Measurements from ENCODE around the gene FN1.

FN1 gene

GRCh38 chr2:215382480-215382879 lies 53.4 kb downstream of the FN1 start:
- DNase-seq (ENCODE audit: low read depth in 2 of 2), result no peak

- DNase-seq (ENCODE audit: low read depth in 2 of 2), result no peak
Observed at GRCh38 chr2:215382011-215382410, 53.9 kb downstream of the FN1 start.

- DNase-seq (ENCODE audit: low read depth in 2 of 2), result no peak
Observed at GRCh38 chr2:215380699-215381098, 55.2 kb downstream of the FN1 start.

GRCh38 chr2:215379948-215380347 lies 55.9 kb downstream of the FN1 start:
- DNase-seq (ENCODE audit: low read depth in 2 of 2), result no peak

- DNase-seq (ENCODE audit: low read depth in 2 of 2), result no peak
Observed at GRCh38 chr2:215379039-215379438, 56.8 kb downstream of the FN1 start.

- DNase-seq (ENCODE audit: low read depth in 2 of 2), result no peak
Observed at GRCh38 chr2:215378045-215378444, 57.8 kb downstream of the FN1 start.

- no peak for DNase-seq (ENCODE audit: low read depth in 2 of 2)
Observed at GRCh38 chr2:215377283-215377682, 58.6 kb downstream of the FN1 start.

GRCh38 chr2:215376103-215376780 lies 59.6 kb downstream of the FN1 start:
- DNase-seq (ENCODE audit: low read depth in 2 of 2), result no peak

GRCh38 chr2:215375467-215375830 lies 60.4 kb downstream of the FN1 start:
- no peak for DNase-seq (ENCODE audit: low read depth in 2 of 2)

- DNase-seq (ENCODE audit: low read depth in 2 of 2), result no peak
Observed at GRCh38 chr2:215374642-215375466, 61.0 kb downstream of the FN1 start.

- DNase-seq (ENCODE audit: low read depth in 2 of 2), result no peak
Observed at GRCh38 chr2:215374002-215374401, 61.9 kb downstream of the FN1 start.

GRCh38 chr2:215372968-215373649 lies 62.8 kb downstream of the FN1 start:
- no peak for DNase-seq (ENCODE audit: low read depth in 2 of 2)

GRCh38 chr2:215371915-215372897 lies 63.7 kb downstream of the FN1 start:
- DNase-seq (ENCODE audit: low read depth in 2 of 2), result no peak

GRCh38 chr2:215370112-215370965 lies 65.5 kb downstream of the FN1 start:
- DNase-seq (ENCODE audit: low read depth in 2 of 2), result no peak

- no peak for DNase-seq (ENCODE audit: low read depth in 2 of 2)
Observed at GRCh38 chr2:215369181-215369760, 66.6 kb downstream of the FN1 start.

- no peak for DNase-seq (ENCODE audit: low read depth in 2 of 2)
Observed at GRCh38 chr2:215368493-215368809, 67.4 kb downstream of the FN1 start.

- DNase-seq (ENCODE audit: low read depth in 2 of 2), result no peak
Observed at GRCh38 chr2:215367662-215368492, 68.0 kb downstream of the FN1 start.

GRCh38 chr2:215366440-215367032 lies 69.3 kb downstream of the FN1 start:
- DNase-seq (ENCODE audit: low read depth in 2 of 2), result no peak

- no peak for DNase-seq (ENCODE audit: low read depth in 2 of 2)
Observed at GRCh38 chr2:215365184-215365658, 70.6 kb downstream of the FN1 start.

Data from stimulated activated CD8-positive, alpha-beta memory T cell treated with anti-CD3 and anti-CD28 coated beads, Interleukin-15, amount 100 ng/mL, for 48 hours (primary cell).